Smooth muscle cell of the coronary artery (primary cell): Measurements from ENCODE around the gene CALCOCO1. TPM values are rescaled to one million over a fixed set of nuclear protein-coding genes. Genes with fewer than 3 reads are reported as not detected.

ENCODE experiments used
- total RNA-seq: library from RNA; depleted of rRNA; stranded (reverse); fragments of >200 nt; gene quantifications from 2 replicates; pipeline ENCODE4 v1.2.3, GENCODE V29; 2014; ENCODE audit warnings: low replicate concordance

CALCOCO1 gene, protein sequence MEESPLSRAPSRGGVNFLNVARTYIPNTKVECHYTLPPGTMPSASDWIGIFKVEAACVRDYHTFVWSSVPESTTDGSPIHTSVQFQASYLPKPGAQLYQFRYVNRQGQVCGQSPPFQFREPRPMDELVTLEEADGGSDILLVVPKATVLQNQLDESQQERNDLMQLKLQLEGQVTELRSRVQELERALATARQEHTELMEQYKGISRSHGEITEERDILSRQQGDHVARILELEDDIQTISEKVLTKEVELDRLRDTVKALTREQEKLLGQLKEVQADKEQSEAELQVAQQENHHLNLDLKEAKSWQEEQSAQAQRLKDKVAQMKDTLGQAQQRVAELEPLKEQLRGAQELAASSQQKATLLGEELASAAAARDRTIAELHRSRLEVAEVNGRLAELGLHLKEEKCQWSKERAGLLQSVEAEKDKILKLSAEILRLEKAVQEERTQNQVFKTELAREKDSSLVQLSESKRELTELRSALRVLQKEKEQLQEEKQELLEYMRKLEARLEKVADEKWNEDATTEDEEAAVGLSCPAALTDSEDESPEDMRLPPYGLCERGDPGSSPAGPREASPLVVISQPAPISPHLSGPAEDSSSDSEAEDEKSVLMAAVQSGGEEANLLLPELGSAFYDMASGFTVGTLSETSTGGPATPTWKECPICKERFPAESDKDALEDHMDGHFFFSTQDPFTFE
- 62.5 and 160 TPM in 2 replicates for total RNA-seq

DNA sequence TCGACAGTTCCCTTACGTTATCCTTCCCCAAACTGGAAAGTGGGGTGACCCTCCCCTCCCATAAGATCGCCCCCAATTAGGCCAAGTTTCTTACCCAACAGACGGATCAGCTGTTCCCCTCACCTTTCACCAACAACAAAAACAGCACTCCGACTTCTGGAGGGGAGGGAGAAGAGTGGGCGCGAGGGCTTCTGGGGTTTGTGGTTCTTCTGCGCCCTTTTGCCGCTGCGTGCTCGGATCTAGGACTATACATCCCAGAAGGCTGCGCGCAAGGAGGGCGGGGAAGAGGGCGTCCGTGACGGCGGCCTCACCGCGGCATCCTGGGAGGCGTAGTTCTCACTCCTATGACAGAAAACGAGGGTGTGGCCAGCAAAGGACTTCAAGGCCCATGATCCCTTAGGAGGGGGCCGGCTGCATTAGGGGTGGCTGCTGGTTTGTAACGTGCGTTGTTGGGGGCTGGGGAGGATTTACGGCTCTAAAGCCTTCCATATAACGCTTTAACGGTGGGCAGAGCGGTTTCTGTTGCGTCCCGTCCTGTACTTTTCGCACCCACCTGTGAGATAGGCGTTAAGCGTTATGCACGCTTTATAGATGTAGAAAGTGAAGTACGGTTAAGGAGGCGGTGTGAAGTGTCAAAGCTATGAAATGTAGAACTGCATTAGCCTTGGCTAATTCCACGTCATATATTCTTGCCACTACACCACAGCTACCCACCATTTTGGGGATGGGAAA is at the start of gene CALCOCO1:
TSS of gene CALCOCO1 (minus strand) at position 143 of the 732 bp plus-strand sequence. CDS start 2,210 bp downstream, outside the sequence.

DNA sequence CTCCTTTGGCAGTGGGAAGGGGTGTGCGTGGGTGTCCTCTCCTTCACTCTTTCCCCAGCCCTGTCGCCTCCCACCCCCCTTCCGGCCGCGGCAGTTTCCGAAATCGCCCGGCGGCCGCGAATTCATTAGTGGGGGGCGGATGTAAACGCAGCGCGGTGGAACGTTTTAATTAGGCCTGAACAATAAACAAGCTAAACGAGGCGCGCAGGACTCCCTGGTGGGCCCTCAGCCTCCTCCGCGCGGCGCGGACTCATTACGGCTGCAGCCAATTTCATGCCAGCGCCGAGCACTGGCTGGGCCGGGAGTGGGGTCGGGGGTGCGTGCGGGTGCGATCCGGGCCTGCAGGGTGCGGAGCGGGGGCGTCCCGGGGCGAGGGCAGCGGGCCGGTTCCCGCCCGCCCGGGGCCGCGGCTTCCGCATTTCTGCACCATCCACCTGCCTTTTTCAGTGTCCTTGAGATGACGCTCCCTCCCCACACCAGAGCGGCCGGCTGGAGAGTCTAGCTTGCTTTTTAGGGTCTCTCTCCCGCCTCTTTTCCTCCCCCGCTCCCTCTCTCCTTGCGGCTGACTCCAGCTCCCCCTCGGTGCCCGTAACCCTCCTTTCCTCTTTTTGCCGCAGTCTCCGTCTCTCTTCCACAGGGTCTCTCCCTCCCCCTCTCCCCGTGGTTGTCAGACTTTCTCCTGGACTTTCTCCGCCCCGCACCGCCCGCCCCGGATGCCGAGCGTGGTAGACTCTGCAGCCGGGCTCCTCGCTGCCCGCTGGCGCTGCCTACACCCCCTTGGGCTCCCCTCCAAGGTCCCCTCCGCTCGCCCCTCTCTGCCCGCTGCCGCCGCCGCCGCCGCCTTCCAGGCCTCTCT is 24.3 kb upstream of the CALCOCO1 start, which contains the start of gene CISTR:
TSS of gene CISTR (minus strand) at position 644 of the 856 bp plus-strand sequence.

DNA sequence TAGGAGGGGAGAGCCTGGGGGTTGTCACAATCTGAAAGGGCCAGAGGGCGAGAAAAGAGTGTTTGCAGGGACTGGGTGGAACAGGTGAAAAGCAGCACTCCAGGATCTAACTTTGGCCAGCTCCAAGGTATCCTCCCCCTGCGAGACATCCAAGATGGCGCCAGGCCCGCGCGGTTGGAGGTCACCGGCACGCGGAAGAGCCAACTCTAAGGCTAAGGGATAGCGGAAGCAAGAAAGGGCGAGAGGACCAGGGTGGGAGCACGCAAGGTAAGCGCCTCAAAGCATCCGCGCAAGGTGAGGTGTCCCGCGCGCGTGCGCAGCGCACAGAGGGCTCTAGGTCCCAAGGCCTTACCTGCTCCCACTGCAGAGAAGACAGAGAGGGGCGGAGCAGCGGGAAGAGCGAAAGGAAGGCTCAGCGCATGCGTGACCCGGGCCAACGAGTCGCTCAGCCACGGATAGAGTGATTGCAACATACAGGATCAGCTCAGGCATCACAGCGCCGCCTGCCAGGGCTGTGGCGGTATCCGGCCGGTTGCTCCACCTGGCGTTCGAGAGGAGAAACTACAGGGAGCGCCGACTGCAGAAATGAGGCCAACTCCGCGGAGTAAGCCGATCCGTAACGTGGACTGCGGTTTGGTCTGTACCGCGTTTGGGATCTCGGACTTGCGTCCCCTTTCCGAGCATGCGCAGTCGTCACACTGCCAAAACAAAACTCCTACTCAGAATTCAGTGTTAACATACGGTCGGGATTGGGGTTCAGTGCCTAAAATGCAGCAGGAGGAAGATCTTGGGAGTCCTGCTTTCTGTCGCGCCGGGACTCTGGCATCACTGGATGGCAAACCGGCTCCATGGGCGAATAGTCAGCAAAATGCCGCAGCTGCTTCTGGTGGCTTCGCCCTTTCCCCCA is 51.3 kb downstream of the CALCOCO1 start, which contains the start of gene ATP5MC2:
TSS of gene ATP5MC2 (minus strand) at position 383 of the 907 bp plus-strand sequence. CDS start 3,469 bp downstream, outside the sequence.

Other genes with a start within 250 kb of the CALCOCO1 start
- gene MAP3K12, start 228.0 kb downstream of the CALCOCO1 start, total RNA-seq, result 16.1 and 48.9 TPM in 2 replicates
- 24.5 and 36.5 TPM in 2 replicates for gene TARBP2, start 226.2 kb downstream of the CALCOCO1 start, total RNA-seq
- not detected in 2 replicates for gene NPFF, start 220.0 kb downstream of the CALCOCO1 start, total RNA-seq
- gene ATF7, start 101.1 kb downstream of the CALCOCO1 start, total RNA-seq, result 5.8 and 9.7 TPM in 2 replicates
- 74.3 and 143 TPM in 2 replicates for gene ATP5MC2, start 51.4 kb downstream of the CALCOCO1 start, total RNA-seq
- gene CISTR, start 24.5 kb upstream of the CALCOCO1 start, total RNA-seq, result not detected in 2 replicates
- gene HOXC13, start 211.4 kb upstream of the CALCOCO1 start, total RNA-seq, result not detected in 2 replicates
- gene HOXC12, start 227.5 kb upstream of the CALCOCO1 start, total RNA-seq, result not detected in 2 replicates
- not detected in 2 replicates for gene HOXC11, start 245.7 kb upstream of the CALCOCO1 start, total RNA-seq
- gene HOTAIR, start 247.5 kb upstream of the CALCOCO1 start, total RNA-seq, result not detected in 2 replicates